Kidney epithelial cell (primary cell): ENCODE results near the gene NR4A1. TPM values are rescaled to one million over a fixed set of nuclear protein-coding genes. Genes with fewer than 3 reads are reported as not detected.

ENCODE experiments used
- DNase-seq: peaks from one replicate; pipeline ENCODE4 v3.0.0-alpha.2; 2010; ENCODE audit warnings: low read depth
- H3K27me3 ChIP-seq: 2 replicates; pipeline ENCODE4 v1.6.0; 2011; ENCODE audit warnings: low read length; ENCODE audit not compliant: control insufficient read depth, insufficient read depth
- H3K36me3 ChIP-seq: 2 replicates; pipeline ENCODE4 v1.5.1; 2011; ENCODE audit warnings: low read length; ENCODE audit not compliant: control insufficient read depth, insufficient read depth
- H3K4me3 ChIP-seq: 2 replicates; pipeline ENCODE4 v1.5.1; 2011; ENCODE audit warnings: low read depth, mild to moderate bottlenecking, control low read depth, low read length
- total RNA-seq: library from RNA; depleted of rRNA; stranded (reverse); fragments of >200 nt; gene quantifications from 2 replicates; pipeline ENCODE4 v1.2.3, GENCODE V29; 2015
- TF ChIP-seq, protein P1 (sequence below): IDR thresholded peaks from 2 replicates; pipeline ENCODE4 v1.5.1; 2011; ENCODE audit warnings: mild to moderate bottlenecking, moderate library complexity, low read length, control low read depth, inconsistent platforms; ENCODE audit not compliant: insufficient read depth, poor library complexity, severe bottlenecking

Gene NR4A1
- total RNA-seq, 1 donor from 2014 or later = 9.2 TPM

DNA sequence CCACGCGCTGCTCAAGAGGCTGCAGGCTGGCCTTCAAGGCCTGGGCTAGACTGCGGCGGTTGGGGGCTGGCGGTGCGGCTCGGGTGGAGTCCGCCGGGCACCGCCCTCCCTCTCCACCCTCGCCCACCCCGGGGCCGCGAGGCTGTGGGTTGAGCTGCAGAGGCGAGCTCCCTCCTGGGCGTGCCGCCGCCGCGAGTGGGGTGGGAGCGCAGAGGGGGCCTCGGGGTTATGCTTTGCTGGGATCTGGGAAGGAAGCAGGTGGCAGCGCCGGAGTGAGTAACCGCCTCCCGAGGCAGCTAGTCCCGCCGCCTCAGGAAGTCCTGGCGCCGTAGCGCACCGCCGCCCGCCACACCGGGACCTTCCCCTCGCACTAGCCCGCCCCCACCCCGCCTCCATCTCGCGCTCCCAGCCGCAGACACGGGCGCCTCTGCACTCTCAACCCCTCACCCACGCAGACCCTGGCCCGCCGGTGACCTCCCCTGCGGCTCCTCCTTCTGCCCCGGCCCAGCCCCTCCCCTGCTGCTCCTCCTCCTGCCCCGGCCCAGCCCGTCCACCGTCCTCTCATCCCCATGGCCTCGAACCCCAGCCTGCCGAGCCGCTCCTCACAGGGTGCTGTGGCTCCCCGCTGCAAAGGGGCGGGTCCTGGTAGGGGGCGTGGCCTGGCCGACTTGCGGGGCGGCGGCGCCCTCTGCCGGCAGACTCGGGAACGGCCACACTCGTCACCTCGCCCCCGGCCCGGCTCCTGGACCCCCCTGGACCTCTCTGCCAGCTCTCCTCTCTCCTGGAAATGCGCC lies 27.9 kb upstream of the NR4A1 start:
- DNase-seq = no peak
- H3K27me3 ChIP-seq = no peaks in the 10 kb centered on the region
- H3K36me3 ChIP-seq = no peaks in the 10 kb centered on the region
- peak overlapping the region; percentile 50 for H3K4me3 ChIP-seq
- TF ChIP-seq, protein P1, sequence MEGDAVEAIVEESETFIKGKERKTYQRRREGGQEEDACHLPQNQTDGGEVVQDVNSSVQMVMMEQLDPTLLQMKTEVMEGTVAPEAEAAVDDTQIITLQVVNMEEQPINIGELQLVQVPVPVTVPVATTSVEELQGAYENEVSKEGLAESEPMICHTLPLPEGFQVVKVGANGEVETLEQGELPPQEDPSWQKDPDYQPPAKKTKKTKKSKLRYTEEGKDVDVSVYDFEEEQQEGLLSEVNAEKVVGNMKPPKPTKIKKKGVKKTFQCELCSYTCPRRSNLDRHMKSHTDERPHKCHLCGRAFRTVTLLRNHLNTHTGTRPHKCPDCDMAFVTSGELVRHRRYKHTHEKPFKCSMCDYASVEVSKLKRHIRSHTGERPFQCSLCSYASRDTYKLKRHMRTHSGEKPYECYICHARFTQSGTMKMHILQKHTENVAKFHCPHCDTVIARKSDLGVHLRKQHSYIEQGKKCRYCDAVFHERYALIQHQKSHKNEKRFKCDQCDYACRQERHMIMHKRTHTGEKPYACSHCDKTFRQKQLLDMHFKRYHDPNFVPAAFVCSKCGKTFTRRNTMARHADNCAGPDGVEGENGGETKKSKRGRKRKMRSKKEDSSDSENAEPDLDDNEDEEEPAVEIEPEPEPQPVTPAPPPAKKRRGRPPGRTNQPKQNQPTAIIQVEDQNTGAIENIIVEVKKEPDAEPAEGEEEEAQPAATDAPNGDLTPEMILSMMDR = peak; percentile 77

DNA sequence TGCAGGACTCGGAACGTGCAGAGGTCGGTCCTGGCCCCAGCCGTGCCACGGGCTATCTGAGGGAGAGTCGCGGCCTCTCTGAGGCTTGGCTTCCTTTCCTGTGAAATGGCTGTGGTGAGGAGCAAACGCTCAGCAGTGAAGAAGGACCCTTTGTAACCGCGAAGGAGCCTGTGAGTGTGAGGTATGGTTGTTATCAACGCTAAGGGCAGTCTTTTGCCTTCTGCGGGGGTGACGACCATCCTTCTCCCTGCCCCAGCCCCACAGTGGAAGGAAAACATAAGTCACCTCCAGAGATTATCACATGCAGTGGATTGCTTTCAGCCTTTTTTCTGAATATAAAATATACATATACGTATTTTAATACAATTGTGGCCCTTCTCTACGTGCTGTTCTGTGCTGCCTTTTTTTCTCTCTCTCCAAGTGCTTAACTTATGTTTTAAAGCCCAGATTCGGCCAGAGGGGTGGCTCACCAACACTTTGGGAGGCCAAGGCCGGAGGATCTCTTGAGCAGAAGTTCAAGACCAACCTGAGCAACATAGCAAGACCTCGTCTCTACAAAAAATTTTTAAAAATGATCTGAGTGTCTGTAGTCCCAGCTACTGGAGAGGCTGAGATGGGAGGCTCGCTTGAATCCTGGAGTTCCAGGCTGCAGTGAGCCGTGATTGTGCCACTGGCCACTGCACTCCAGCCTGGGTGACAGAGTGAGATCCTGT lies 27.1 kb upstream of the NR4A1 start:
- DNase-seq = no peak
- H3K27me3 ChIP-seq = no peaks in the 10 kb centered on the region
- no peaks in the 10 kb centered on the region for H3K36me3 ChIP-seq
- H3K4me3 ChIP-seq = peak overlapping the region; percentile 50
- TF ChIP-seq, protein P1 = no peak

DNA sequence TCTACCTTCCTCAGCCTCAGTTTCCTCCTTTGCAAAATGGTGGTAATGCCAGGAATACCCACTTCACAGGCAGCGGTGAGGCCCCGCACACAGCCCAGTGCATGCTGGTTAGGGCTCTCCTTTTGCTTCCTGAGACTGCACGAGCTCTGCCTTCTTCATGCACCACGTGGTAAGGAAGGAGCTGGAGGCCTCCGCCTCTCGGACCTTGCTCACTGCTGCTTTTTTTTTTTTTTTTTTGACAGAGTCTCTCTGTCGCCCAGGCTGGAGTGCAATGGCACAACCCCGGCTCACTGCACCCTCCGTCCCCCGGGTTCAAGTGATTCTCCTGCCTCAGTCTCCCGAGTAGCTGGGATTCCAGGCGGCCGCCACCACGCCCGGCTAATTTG lies 26.4 kb upstream of the NR4A1 start:
- TF ChIP-seq, protein P1 = no peak
- Histone ChIP-seq H3K27me3 (no peaks in the 10 kb centered on the region), H3K36me3 (no peaks in the 10 kb centered on the region), H3K4me3 (no peak overlapping the region)
- DNase-seq = no peak

DNA sequence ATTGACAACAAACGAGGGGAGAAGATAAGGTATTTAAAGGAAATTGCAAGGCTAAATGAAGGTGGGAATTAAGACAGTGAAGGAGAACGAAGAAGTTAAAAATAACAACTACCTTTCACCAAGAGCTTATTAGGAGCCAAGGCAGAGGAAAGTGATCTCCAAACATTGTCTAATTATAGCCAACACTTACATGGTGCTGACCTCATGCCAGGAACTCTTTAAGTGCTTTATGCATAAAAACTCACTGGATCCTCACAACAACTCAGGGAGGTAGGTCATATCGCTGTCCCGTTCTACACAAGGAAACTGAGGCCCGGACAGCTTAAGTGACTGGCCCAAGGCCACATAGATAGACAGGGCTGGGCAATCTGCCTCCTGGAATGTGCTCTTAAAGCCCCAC lies 25.0 kb upstream of the NR4A1 start:
- H3K36me3 ChIP-seq = no peaks in the 10 kb centered on the region
- no peak for DNase-seq
- H3K4me3 ChIP-seq = no peak overlapping the region
- no peaks in the 10 kb centered on the region for H3K27me3 ChIP-seq
- TF ChIP-seq, protein P1 = no peak

DNA sequence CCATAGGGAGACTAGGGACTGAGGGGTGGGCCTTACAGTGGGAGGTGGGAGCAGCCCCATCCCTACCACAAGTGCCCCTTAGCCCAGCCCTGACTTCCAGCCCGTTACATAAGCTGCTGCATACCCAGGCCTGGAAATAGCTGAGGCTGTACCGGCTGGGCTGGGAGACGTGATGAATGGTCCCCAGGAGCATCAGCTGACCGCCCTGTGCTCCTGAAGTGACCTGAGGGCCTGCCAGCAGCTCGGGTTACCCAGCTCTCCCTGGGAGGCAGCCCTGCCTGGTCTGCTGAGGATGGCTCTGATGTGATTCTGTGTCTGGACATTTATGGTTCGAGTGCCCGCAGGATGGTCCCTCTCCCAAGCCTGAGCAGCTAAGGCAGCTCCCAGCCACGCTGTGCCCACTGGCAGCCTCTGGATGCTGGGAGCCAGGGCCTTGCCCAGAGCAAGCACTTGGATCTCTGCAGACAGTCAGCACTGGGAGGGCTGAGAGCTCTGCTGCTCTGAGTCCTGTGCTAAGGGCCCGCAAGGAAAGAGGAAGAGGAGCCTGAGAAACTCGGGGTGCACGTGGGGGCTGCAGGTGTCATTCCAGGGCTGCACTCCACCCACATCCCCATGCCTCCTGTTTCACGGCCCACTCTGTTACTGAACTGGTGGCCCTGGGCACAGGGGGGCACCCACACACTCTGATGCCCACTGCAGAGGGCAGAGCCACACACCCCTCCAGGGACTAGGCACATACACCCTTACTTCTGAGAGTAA lies 24.0 kb upstream of the NR4A1 start:
- no peaks in the 10 kb centered on the region for H3K36me3 ChIP-seq
- no peaks in the 10 kb centered on the region for H3K27me3 ChIP-seq
- no peak for DNase-seq
- TF ChIP-seq, protein P1 = no peak
- no peak overlapping the region for H3K4me3 ChIP-seq
